ENCODE data around the gene TMED5. TPM values are rescaled to one million over a fixed set of nuclear protein-coding genes. Genes with fewer than 3 reads are reported as not detected.
"Not testable (repeated sequence)": the region's sequence is repeated elsewhere in the genome, so short reads cannot be mapped to it uniquely, and the experiment has no call there.

The TMED5 gene
- polyA plus RNA-seq (2013, experiment 1 of 2) = 104 TPM
- polyA plus RNA-seq (2013, experiment 2 of 2) = 114 TPM

- peak within 1 kb of the TSS; percentile 82 for H3K4me2 ChIP-seq (ENCODE audit: low read length, poor library complexity, severe bottlenecking)
- peak within 1 kb of the TSS in 1 of 2 experiments; percentile 92 for H2BK12ac ChIP-seq (ENCODE audit: low read length in 2 of 2)
- peaks cover 2% of the 10 kb centered on the region for H3K4me1 ChIP-seq (ENCODE audit: control insufficient read depth, insufficient read depth, low read depth, low read length)
- DNase-seq = peak; percentile 99
- H3K27me3 ChIP-seq (ENCODE audit: control insufficient read depth in 1 of 2, insufficient read depth in 1 of 2, low read length in 2 of 2) = no peaks in the 10 kb centered on the region
- H2AK5ac ChIP-seq (ENCODE audit: low read length, severe bottlenecking) = no peak within 1 kb of the TSS
- H3K18ac ChIP-seq (ENCODE audit: low read depth in 1 of 2, low read length in 2 of 2) = peak within 1 kb of the TSS; percentile 89 to 95
- peak within 1 kb of the TSS; percentile 66 for H4K8ac ChIP-seq (ENCODE audit: low read length)
- H2BK5ac ChIP-seq (ENCODE audit: low read depth, low read length, poor library complexity, severe bottlenecking) = peak within 1 kb of the TSS; percentile 48
- peak within 1 kb of the TSS; percentile 89 to 98 for H3K4ac ChIP-seq (ENCODE audit: low read depth in 1 of 2, low read length in 2 of 2)
- peak within 1 kb of the TSS in 1 of 2 experiments; percentile 100 for H3K14ac ChIP-seq (ENCODE audit: low read length in 2 of 2)
- peak within 1 kb of the TSS; percentile 99 for H2AFZ ChIP-seq (ENCODE audit: low read depth, low read length)
- H3K9ac ChIP-seq (ENCODE audit: low read length) = peak within 1 kb of the TSS; percentile 100
- peak within 1 kb of the TSS; percentile 94 for H3K27ac ChIP-seq (ENCODE audit: low read length, poor library complexity, severe bottlenecking)
- peak within 1 kb of the TSS; percentile 94 to 99 for H3K4me3 ChIP-seq (ENCODE audit: insufficient read depth in 1 of 2, low read depth in 1 of 2, low read length in 2 of 2)
- peak within 1 kb of the TSS; percentile 66 for H2BK120ac ChIP-seq (ENCODE audit: low read depth, low read length)
- no peaks in the 10 kb centered on the region for H3K9me3 ChIP-seq (ENCODE audit: control insufficient read depth, low read length)
- peak within 1 kb of the TSS; percentile 74 for H4K91ac ChIP-seq (ENCODE audit: low read length)
- H3K79me1 ChIP-seq (replicated peaks; ENCODE audit: low read length, poor library complexity, severe bottlenecking) = no peaks in the 10 kb centered on the region
- under 1% methylated on average over 70 of the region's 78 CpGs for WGBS
- peak within 1 kb of the TSS in 1 of 2 experiments; percentile 90 for H3K23ac ChIP-seq (ENCODE audit: low read length in 2 of 2)
- H3K36me3 ChIP-seq (ENCODE audit: control insufficient read depth in 1 of 2, insufficient read depth in 2 of 2, low read depth in 1 of 2, low read length in 2 of 2) = peaks cover 2 to 12% of the 10 kb centered on the region in 2 experiments
- peak within 1 kb of the TSS; percentile 82 for H2BK15ac ChIP-seq (ENCODE audit: low read depth, poor library complexity, severe bottlenecking)
These were observed at the start of gene TMED5 for GRCh38 chr1:93179886-93180722. TSS of gene TMED5 (minus strand) at chr1:93180413. CDS start at chr1:93180242, 171 bp downstream.

DNA sequence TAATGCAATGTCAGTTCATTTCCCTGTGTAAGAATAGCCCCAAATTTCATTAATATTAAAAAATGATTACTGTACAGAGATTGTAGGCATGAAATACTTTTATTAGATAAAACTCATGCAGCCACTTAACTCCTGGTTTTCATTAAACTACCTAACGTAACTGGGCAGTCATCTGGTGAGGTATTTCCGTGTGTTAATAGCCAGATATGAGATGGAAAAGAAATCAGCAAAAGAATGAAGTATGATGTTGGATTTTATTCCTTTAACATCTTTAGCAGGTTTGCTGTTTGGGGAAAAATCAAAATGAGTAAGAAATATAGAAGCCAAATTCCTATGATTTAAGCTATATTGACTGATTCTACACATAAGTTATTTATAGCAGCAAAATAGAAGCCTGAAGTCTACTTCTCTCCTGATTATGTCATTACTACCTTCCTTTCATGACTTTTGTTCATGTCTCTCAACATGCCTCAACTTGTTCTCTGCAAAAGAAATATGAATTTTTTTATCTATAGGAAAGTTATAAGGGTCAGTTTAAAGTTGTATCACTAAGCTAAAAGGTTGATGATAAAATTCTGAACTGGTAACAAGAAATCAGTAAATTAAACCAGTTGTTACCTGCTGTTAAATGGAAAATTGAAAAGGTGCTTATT, 42.9 kb upstream of the TMED5 start:
- no peak for DNase-seq
- no peak overlapping the region for H2BK120ac ChIP-seq (ENCODE audit: low read depth, low read length)
- no peak overlapping the region for H3K18ac ChIP-seq (ENCODE audit: low read depth in 1 of 2, low read length in 2 of 2)
- no peak overlapping the region for H3K14ac ChIP-seq (ENCODE audit: low read length in 2 of 2)
- H3K4me1 ChIP-seq (ENCODE audit: control insufficient read depth, insufficient read depth, low read depth, low read length) = peaks cover 2% of the 10 kb centered on the region
- H3K79me1 ChIP-seq (replicated peaks; ENCODE audit: low read length, poor library complexity, severe bottlenecking) = no peaks in the 10 kb centered on the region
- no peak overlapping the region for H3K23ac ChIP-seq (ENCODE audit: low read length in 2 of 2)
- H3K36me3 ChIP-seq (ENCODE audit: control insufficient read depth in 1 of 2, insufficient read depth in 2 of 2, low read depth in 1 of 2, low read length in 2 of 2) = peaks cover 0 to 73% of the 10 kb centered on the region in 2 experiments
- WGBS = 95% methylated on average over 2 of the region's 2 CpGs
- no peak overlapping the region for H2BK12ac ChIP-seq (ENCODE audit: low read length in 2 of 2)
- no peak overlapping the region for H3K4ac ChIP-seq (ENCODE audit: low read depth in 1 of 2, low read length in 2 of 2)
- H2AFZ ChIP-seq (ENCODE audit: low read depth, low read length) = no peak overlapping the region
- H4K91ac ChIP-seq (ENCODE audit: low read length) = no peak overlapping the region
- H2BK15ac ChIP-seq (ENCODE audit: low read depth, poor library complexity, severe bottlenecking) = no peak overlapping the region
- H4K8ac ChIP-seq (ENCODE audit: low read length) = no peak overlapping the region
- H3K9ac ChIP-seq (ENCODE audit: low read length) = no peak overlapping the region
- H2BK5ac ChIP-seq (ENCODE audit: low read depth, low read length, poor library complexity, severe bottlenecking) = no peak overlapping the region
- H3K27me3 ChIP-seq (ENCODE audit: control insufficient read depth in 1 of 2, insufficient read depth in 1 of 2, low read length in 2 of 2) = no peaks in the 10 kb centered on the region
- H3K4me2 ChIP-seq (ENCODE audit: low read length, poor library complexity, severe bottlenecking) = no peak overlapping the region
- no peak overlapping the region for H3K4me3 ChIP-seq (ENCODE audit: insufficient read depth in 1 of 2, low read depth in 1 of 2, low read length in 2 of 2)
- no peak overlapping the region for H2AK5ac ChIP-seq (ENCODE audit: low read length, severe bottlenecking)
- H3K9me3 ChIP-seq (ENCODE audit: control insufficient read depth, low read length) = peaks cover 5% of the 10 kb centered on the region
- H3K27ac ChIP-seq (ENCODE audit: low read length, poor library complexity, severe bottlenecking) = no peak overlapping the region

DNA sequence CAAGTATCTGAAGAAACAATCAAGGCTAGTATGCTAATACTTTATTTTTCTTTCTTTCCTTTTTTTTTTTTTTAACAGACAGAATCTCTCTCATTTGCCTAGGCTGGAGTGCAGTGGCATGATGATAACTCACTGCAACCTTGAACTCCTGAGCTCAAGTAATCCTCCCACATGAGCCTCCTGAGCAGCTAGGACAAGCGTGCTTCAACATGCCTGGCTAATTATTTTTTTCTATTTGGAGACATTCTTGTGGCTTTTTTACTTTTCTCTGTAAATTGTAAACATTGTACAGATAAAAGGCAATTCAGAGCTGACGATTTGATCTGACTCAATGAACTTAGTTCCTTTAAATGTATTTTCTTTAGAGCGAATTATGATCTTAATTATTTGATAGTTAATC, 41.7 kb upstream of the TMED5 start:
- no peak overlapping the region for H3K23ac ChIP-seq (ENCODE audit: low read length in 2 of 2)
- peaks cover 5% of the 10 kb centered on the region for H3K9me3 ChIP-seq (ENCODE audit: control insufficient read depth, low read length)
- peaks cover 0 to 78% of the 10 kb centered on the region in 2 experiments for H3K36me3 ChIP-seq (ENCODE audit: control insufficient read depth in 1 of 2, insufficient read depth in 2 of 2, low read depth in 1 of 2, low read length in 2 of 2)
- peaks cover 1% of the 10 kb centered on the region for H3K79me1 ChIP-seq (replicated peaks; ENCODE audit: low read length, poor library complexity, severe bottlenecking)
- H3K4me3 ChIP-seq (ENCODE audit: insufficient read depth in 1 of 2, low read depth in 1 of 2, low read length in 2 of 2) = no peak overlapping the region
- no peak overlapping the region for H2BK15ac ChIP-seq (ENCODE audit: low read depth, poor library complexity, severe bottlenecking)
- no peak overlapping the region for H2AK5ac ChIP-seq (ENCODE audit: low read length, severe bottlenecking)
- no peak overlapping the region for H4K8ac ChIP-seq (ENCODE audit: low read length)
- no peak overlapping the region for H4K91ac ChIP-seq (ENCODE audit: low read length)
- DNase-seq = peak; percentile 10
- no peaks in the 10 kb centered on the region for H3K27me3 ChIP-seq (ENCODE audit: control insufficient read depth in 1 of 2, insufficient read depth in 1 of 2, low read length in 2 of 2)
- H3K4me2 ChIP-seq (ENCODE audit: low read length, poor library complexity, severe bottlenecking) = no peak overlapping the region
- H2BK5ac ChIP-seq (ENCODE audit: low read depth, low read length, poor library complexity, severe bottlenecking) = no peak overlapping the region
- H3K9ac ChIP-seq (ENCODE audit: low read length) = no peak overlapping the region
- H3K4ac ChIP-seq (ENCODE audit: low read depth in 1 of 2, low read length in 2 of 2) = no peak overlapping the region
- H2AFZ ChIP-seq (ENCODE audit: low read depth, low read length) = no peak overlapping the region
- H3K27ac ChIP-seq (ENCODE audit: low read length, poor library complexity, severe bottlenecking) = no peak overlapping the region
- no peak overlapping the region for H3K14ac ChIP-seq (ENCODE audit: low read length in 2 of 2)
- H2BK120ac ChIP-seq (ENCODE audit: low read depth, low read length) = no peak overlapping the region
- H3K4me1 ChIP-seq (ENCODE audit: control insufficient read depth, insufficient read depth, low read depth, low read length) = peaks cover 3% of the 10 kb centered on the region
- H3K18ac ChIP-seq (ENCODE audit: low read depth in 1 of 2, low read length in 2 of 2) = no peak overlapping the region
- WGBS = 78% methylated on average over 1 of the region's 3 CpGs
- no peak overlapping the region for H2BK12ac ChIP-seq (ENCODE audit: low read length in 2 of 2)

- H3K36me3 ChIP-seq (ENCODE audit: control insufficient read depth in 1 of 2, insufficient read depth in 2 of 2, low read depth in 1 of 2, low read length in 2 of 2) = peaks cover 0 to 76% of the 10 kb centered on the region in 2 experiments
- H3K4ac ChIP-seq (ENCODE audit: low read depth in 1 of 2, low read length in 2 of 2); H3K27me3 ChIP-seq (ENCODE audit: control insufficient read depth in 1 of 2, insufficient read depth in 1 of 2, low read length in 2 of 2); H3K9me3 ChIP-seq (ENCODE audit: control insufficient read depth, low read length); H3K79me1 ChIP-seq (replicated peaks; ENCODE audit: low read length, poor library complexity, severe bottlenecking); DNase-seq; H2BK15ac ChIP-seq (ENCODE audit: low read depth, poor library complexity, severe bottlenecking); H3K14ac ChIP-seq (ENCODE audit: low read length in 2 of 2); H2AK5ac ChIP-seq (ENCODE audit: low read length, severe bottlenecking); H2AFZ ChIP-seq (ENCODE audit: low read depth, low read length); H3K18ac ChIP-seq (ENCODE audit: low read depth in 1 of 2, low read length in 2 of 2); H3K27ac ChIP-seq (ENCODE audit: low read length, poor library complexity, severe bottlenecking); H4K8ac ChIP-seq (ENCODE audit: low read length); H2BK5ac ChIP-seq (ENCODE audit: low read depth, low read length, poor library complexity, severe bottlenecking); H3K23ac ChIP-seq (ENCODE audit: low read length in 2 of 2); H2BK120ac ChIP-seq (ENCODE audit: low read depth, low read length); H3K4me2 ChIP-seq (ENCODE audit: low read length, poor library complexity, severe bottlenecking); H4K91ac ChIP-seq (ENCODE audit: low read length); H2BK12ac ChIP-seq (ENCODE audit: low read length in 2 of 2); H3K9ac ChIP-seq (ENCODE audit: low read length); H3K4me3 ChIP-seq (ENCODE audit: insufficient read depth in 1 of 2, low read depth in 1 of 2, low read length in 2 of 2); H3K4me1 ChIP-seq (ENCODE audit: control insufficient read depth, insufficient read depth, low read depth, low read length): not testable (repeated sequence)
- WGBS = 100% methylated on average over 2 of the region's 5 CpGs
These were observed 40.5 kb upstream of the TMED5 start for GRCh38 chr1:93220716-93221115.
